ENCODE measurements around the gene RARS2.
A peak's percentile ranks its signal among the peaks of the same experiment; 100 is the strongest.

The RARS2 gene

GRCh38 chr6:87574237-87574804 is 15.5 kb downstream of the RARS2 start:
- no peak for DNase-seq (ENCODE audit: low read depth)

GRCh38 chr6:87573307-87574024 is 16.3 kb downstream of the RARS2 start:
- no peak for DNase-seq (ENCODE audit: low read depth)

- DNase-seq (ENCODE audit: low read depth) = no peak
These were observed 16.9 kb downstream of the RARS2 start for GRCh38 chr6:87572883-87573282.

GRCh38 chr6:87572021-87572420 is 17.8 kb downstream of the RARS2 start:
- peak; percentile 17 for DNase-seq (ENCODE audit: low read depth)

GRCh38 chr6:87561017-87561416 is 28.8 kb downstream of the RARS2 start:
- DNase-seq (ENCODE audit: low read depth) = peak; percentile 55

- peak; percentile 68 for DNase-seq (ENCODE audit: low read depth)
These were observed 31.3 kb downstream of the RARS2 start for GRCh38 chr6:87558446-87558845.

GRCh38 chr6:87555506-87555905 is 34.3 kb downstream of the RARS2 start:
- DNase-seq (ENCODE audit: low read depth) = no peak

GRCh38 chr6:87553159-87553765 is 36.5 kb downstream of the RARS2 start:
- peak; percentile 25 for DNase-seq (ENCODE audit: low read depth)

GRCh38 chr6:87551799-87552198 is 38.0 kb downstream of the RARS2 start:
- DNase-seq (ENCODE audit: low read depth) = no peak

- no peak for DNase-seq (ENCODE audit: low read depth)
These were observed 45.4 kb downstream of the RARS2 start for GRCh38 chr6:87544474-87544735.

- DNase-seq (ENCODE audit: low read depth) = no peak
These were observed 45.9 kb downstream of the RARS2 start for GRCh38 chr6:87543696-87544473.

GRCh38 chr6:87541744-87542143 is 48.0 kb downstream of the RARS2 start:
- DNase-seq (ENCODE audit: low read depth) = no peak

GRCh38 chr6:87541041-87541440 is 48.7 kb downstream of the RARS2 start:
- DNase-seq (ENCODE audit: low read depth) = no peak

- no peak for DNase-seq (ENCODE audit: low read depth)
These were observed 49.2 kb downstream of the RARS2 start for GRCh38 chr6:87540539-87540938.

- no peak for DNase-seq (ENCODE audit: low read depth)
These were observed 50.2 kb downstream of the RARS2 start for GRCh38 chr6:87539554-87539953.

- no peak for DNase-seq (ENCODE audit: low read depth)
These were observed 51.1 kb downstream of the RARS2 start for GRCh38 chr6:87538510-87539260.

GRCh38 chr6:87534377-87535047 is 55.3 kb downstream of the RARS2 start:
- DNase-seq (ENCODE audit: low read depth) = no peak

- DNase-seq (ENCODE audit: low read depth) = no peak
These were observed 60.6 kb downstream of the RARS2 start for GRCh38 chr6:87529221-87529620.

GRCh38 chr6:87522686-87523085 is 67.1 kb downstream of the RARS2 start:
- DNase-seq (ENCODE audit: low read depth) = peak; percentile 13

GRCh38 chr6:87518453-87518852 is 71.3 kb downstream of the RARS2 start:
- no peak for DNase-seq (ENCODE audit: low read depth)

- peak; percentile 3 for DNase-seq (ENCODE audit: low read depth)
These were observed 75.0 kb downstream of the RARS2 start for GRCh38 chr6:87514831-87515230.

- peak; percentile 17 for DNase-seq (ENCODE audit: low read depth)
These were observed 85.3 kb downstream of the RARS2 start for GRCh38 chr6:87504441-87504840.

Data from iris pigment epithelial cell (primary cell).